ENCODE data around the gene PRKCD.

GRCh38 chr3:53134631-53135232 is 26.3 kb upstream of the PRKCD start:
- TF ChIP-seq POLR2A (IDR thresholded peaks at IDR 0.05; ENCODE audit: extremely low read depth, insufficient read length) (no peak), CTCF (IDR thresholded peaks at IDR 0.05; ENCODE audit: low read depth, low read length) (peak; percentile 81), MYC (IDR thresholded peaks at IDR 0.05; ENCODE audit: low read depth, low read length) (no peak)

Data from NB4 (cell line).